Activated CD8-positive, alpha-beta memory T cell treated with anti-CD3 and anti-CD28 coated beads, Interleukin-2, amount 50 U/mL, for 1 hour (primary cell): Measurements from ENCODE around the gene KLHL29.
"Not testable (repeated sequence)": the region's sequence is repeated elsewhere in the genome, so short reads cannot be mapped to it uniquely, and the experiment has no call there.

Experiments
- DNase-seq: peaks from one replicate; pipeline ENCODE4 v3.0.0-alpha.2; 2020; ENCODE audit errors: extremely low read depth

Gene KLHL29

GRCh38 chr2:23718931-23719700 is 334.1 kb downstream of the KLHL29 start:
- no peak for DNase-seq

- DNase-seq = no peak
Measured at GRCh38 chr2:23719716-23720115, 334.7 kb downstream of the KLHL29 start.

- no peak for DNase-seq
Measured at GRCh38 chr2:23720705-23721453, 335.9 kb downstream of the KLHL29 start.

- no peak for DNase-seq
Measured at GRCh38 chr2:23721454-23721826, 336.5 kb downstream of the KLHL29 start.

GRCh38 chr2:23722255-23722654 is 337.3 kb downstream of the KLHL29 start:
- no peak for DNase-seq

- DNase-seq = not testable (repeated sequence)
Measured at GRCh38 chr2:23723029-23723428, 338.1 kb downstream of the KLHL29 start.

- no peak for DNase-seq
Measured at GRCh38 chr2:23734416-23734815, 349.4 kb downstream of the KLHL29 start.

GRCh38 chr2:23736783-23737182 is 351.8 kb downstream of the KLHL29 start:
- not testable (repeated sequence) for DNase-seq

- no peak for DNase-seq
Measured at GRCh38 chr2:23745068-23745725, 360.2 kb downstream of the KLHL29 start.

- DNase-seq = no peak
Measured at GRCh38 chr2:23745726-23746105, 360.7 kb downstream of the KLHL29 start.

- DNase-seq = no peak
Measured at GRCh38 chr2:23746141-23746863, 361.3 kb downstream of the KLHL29 start.

- no peak for DNase-seq
Measured at GRCh38 chr2:23751747-23752265, 366.8 kb downstream of the KLHL29 start.

- DNase-seq = no peak
Measured at GRCh38 chr2:23753291-23754010, 368.5 kb downstream of the KLHL29 start.

GRCh38 chr2:23754970-23755369 is 370.0 kb downstream of the KLHL29 start:
- no peak for DNase-seq

- DNase-seq = no peak
Measured at GRCh38 chr2:23756593-23757292, 371.8 kb downstream of the KLHL29 start.

GRCh38 chr2:23757686-23758433 is 372.9 kb downstream of the KLHL29 start:
- no peak for DNase-seq
